ENCODE measurements around the gene CACNA2D3. TPM values are rescaled to one million over a fixed set of nuclear protein-coding genes. Genes with fewer than 3 reads are reported as not detected.

The CACNA2D3 gene
- polyA plus RNA-seq, 1 donor (not counting 4 experiments of a cell fraction or from before 2014, with no cell fraction given), result 0.08 TPM

DNA sequence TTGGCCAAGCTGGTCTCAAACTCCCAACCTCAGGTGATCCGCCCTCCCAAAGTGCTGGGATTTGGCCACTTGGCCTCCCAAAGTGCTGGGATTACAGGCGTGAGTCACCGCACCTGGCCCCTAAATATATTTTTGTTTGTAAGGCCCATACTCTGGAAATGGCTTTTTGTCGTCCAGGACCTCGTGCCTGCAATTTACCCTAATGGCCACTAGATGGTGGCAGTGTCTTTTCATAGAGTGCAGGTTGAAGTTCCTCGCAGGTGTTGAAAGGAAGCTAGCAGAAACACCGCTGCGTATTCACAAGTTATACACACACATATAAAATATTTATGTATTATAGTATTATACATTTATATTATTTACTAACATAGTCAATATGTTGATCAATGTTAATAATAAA is 708.3 kb downstream of the CACNA2D3 start:
- H3K9me1 ChIP-seq (ENCODE audit: control insufficient read depth, extremely low read depth, insufficient read depth, low read length), result no peaks in the 10 kb centered on the region
- dilution Hi-C loops (cut with MboI; ENCODE audit: extremely low pct_ligation_motif_present, low sequenced_read_pairs), result no loop called here
- no peak overlapping the region for H3K27ac ChIP-seq (ENCODE audit: control insufficient read depth, insufficient read depth, low read length)
- H3K27me3 ChIP-seq (ENCODE audit: control insufficient read depth, extremely low read depth, insufficient read depth, low read length), result no peaks in the 10 kb centered on the region
- FAIRE-seq (no peak), DNase-seq (ENCODE audit: low read depth, low spot score) (peak; percentile 9)
- H3K4me2 ChIP-seq (ENCODE audit: control insufficient read depth, extremely low read depth, insufficient read depth, low read depth, low read length), result no peak overlapping the region
- no peak overlapping the region for H3K4me3 ChIP-seq (ENCODE audit: control insufficient read depth in 2 of 3, extremely low read depth in 1 of 3, insufficient read depth in 2 of 3, low read depth in 1 of 3, low read length in 3 of 3)
- TF ChIP-seq EZH2 (IDR thresholded peaks at IDR 0.05; ENCODE audit: low read length), result no peak
- TF ChIP-seq, protein P1, sequence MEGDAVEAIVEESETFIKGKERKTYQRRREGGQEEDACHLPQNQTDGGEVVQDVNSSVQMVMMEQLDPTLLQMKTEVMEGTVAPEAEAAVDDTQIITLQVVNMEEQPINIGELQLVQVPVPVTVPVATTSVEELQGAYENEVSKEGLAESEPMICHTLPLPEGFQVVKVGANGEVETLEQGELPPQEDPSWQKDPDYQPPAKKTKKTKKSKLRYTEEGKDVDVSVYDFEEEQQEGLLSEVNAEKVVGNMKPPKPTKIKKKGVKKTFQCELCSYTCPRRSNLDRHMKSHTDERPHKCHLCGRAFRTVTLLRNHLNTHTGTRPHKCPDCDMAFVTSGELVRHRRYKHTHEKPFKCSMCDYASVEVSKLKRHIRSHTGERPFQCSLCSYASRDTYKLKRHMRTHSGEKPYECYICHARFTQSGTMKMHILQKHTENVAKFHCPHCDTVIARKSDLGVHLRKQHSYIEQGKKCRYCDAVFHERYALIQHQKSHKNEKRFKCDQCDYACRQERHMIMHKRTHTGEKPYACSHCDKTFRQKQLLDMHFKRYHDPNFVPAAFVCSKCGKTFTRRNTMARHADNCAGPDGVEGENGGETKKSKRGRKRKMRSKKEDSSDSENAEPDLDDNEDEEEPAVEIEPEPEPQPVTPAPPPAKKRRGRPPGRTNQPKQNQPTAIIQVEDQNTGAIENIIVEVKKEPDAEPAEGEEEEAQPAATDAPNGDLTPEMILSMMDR (optimal IDR thresholded peaks at IDR 0.05 in 1 of 3, IDR thresholded peaks at IDR 0.05 in 1 of 3, conservative IDR thresholded peaks at IDR 0.05 in 1 of 3; ENCODE audit: extremely low read depth in 1 of 3, insufficient read depth in 2 of 3, low read length in 3 of 3), result peak; percentile 64 to 81 (median 78)
- H3K4me1 ChIP-seq (ENCODE audit: control insufficient read depth, extremely low read depth, insufficient read depth, low read length), result no peaks in the 10 kb centered on the region
- no peaks in the 10 kb centered on the region for H3K36me3 ChIP-seq (ENCODE audit: control insufficient read depth in 2 of 2, extremely low read depth in 1 of 2, insufficient read depth in 2 of 2, low read length in 2 of 2)
- H3K79me2 ChIP-seq (ENCODE audit: control insufficient read depth, insufficient read depth, low read length), result no peaks in the 10 kb centered on the region
- H4K20me1 ChIP-seq (ENCODE audit: control insufficient read depth, extremely low read depth, insufficient read depth, low read length), result no peaks in the 10 kb centered on the region
- H3K9ac ChIP-seq (ENCODE audit: control insufficient read depth, extremely low read depth, insufficient read depth, low read length), result no peak overlapping the region
- H3K9me3 ChIP-seq (ENCODE audit: control insufficient read depth, low read depth, low read length), result no peaks in the 10 kb centered on the region
- no peak overlapping the region for H2AFZ ChIP-seq (ENCODE audit: control insufficient read depth, low read length)

DNA sequence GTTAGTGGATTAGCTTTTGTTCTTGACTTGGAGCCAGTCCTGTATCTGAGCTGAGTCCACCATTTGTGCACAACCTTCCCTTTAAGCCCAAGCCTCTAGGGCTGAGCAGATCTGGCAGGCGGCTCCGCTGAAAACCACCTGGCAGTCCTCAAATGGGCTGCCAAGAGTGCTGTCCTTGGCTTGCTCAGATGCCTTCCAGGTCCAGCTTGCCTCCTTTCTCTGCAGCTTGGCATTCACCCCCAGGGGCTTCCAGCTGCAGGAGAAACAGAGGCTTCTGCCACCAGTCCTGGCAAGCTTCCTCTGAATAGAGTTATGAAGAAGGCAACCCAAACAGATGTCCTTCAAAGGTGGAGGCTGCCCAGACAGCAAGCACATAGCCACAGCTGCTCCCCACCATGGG is 708.8 kb downstream of the CACNA2D3 start:
- Histone ChIP-seq H3K4me3 (ENCODE audit: control insufficient read depth in 2 of 3, extremely low read depth in 1 of 3, insufficient read depth in 2 of 3, low read depth in 1 of 3, low read length in 3 of 3) (no peak overlapping the region), H4K20me1 (ENCODE audit: control insufficient read depth, extremely low read depth, insufficient read depth, low read length) (no peaks in the 10 kb centered on the region), H3K9ac (ENCODE audit: control insufficient read depth, extremely low read depth, insufficient read depth, low read length) (no peak overlapping the region), H3K9me1 (ENCODE audit: control insufficient read depth, extremely low read depth, insufficient read depth, low read length) (no peaks in the 10 kb centered on the region), H3K79me2 (ENCODE audit: control insufficient read depth, insufficient read depth, low read length) (no peaks in the 10 kb centered on the region), H3K27me3 (ENCODE audit: control insufficient read depth, extremely low read depth, insufficient read depth, low read length) (no peaks in the 10 kb centered on the region), H3K36me3 (ENCODE audit: control insufficient read depth in 2 of 2, extremely low read depth in 1 of 2, insufficient read depth in 2 of 2, low read length in 2 of 2) (no peaks in the 10 kb centered on the region), H3K27ac (ENCODE audit: control insufficient read depth, insufficient read depth, low read length) (no peak overlapping the region), H2AFZ (ENCODE audit: control insufficient read depth, low read length) (no peak overlapping the region), H3K9me3 (ENCODE audit: control insufficient read depth, low read depth, low read length) (no peaks in the 10 kb centered on the region), H3K4me1 (ENCODE audit: control insufficient read depth, extremely low read depth, insufficient read depth, low read length) (no peaks in the 10 kb centered on the region), H3K4me2 (ENCODE audit: control insufficient read depth, extremely low read depth, insufficient read depth, low read depth, low read length) (no peak overlapping the region)
- no peak for TF ChIP-seq EZH2 (IDR thresholded peaks at IDR 0.05; ENCODE audit: low read length)
- TF ChIP-seq, protein P1 (optimal IDR thresholded peaks at IDR 0.05 in 1 of 3, IDR thresholded peaks at IDR 0.05 in 1 of 3, conservative IDR thresholded peaks at IDR 0.05 in 1 of 3; ENCODE audit: extremely low read depth in 1 of 3, insufficient read depth in 2 of 3, low read length in 3 of 3), result no peak
- dilution Hi-C loops (cut with MboI; ENCODE audit: extremely low pct_ligation_motif_present, low sequenced_read_pairs), result no loop called here
- DNase-seq (ENCODE audit: low read depth, low spot score) (no peak), FAIRE-seq (no peak)
